LHCN-M2 (cell line): ENCODE measurements around the gene ATAD5. TPM values are rescaled to one million over a fixed set of nuclear protein-coding genes. Genes with fewer than 3 reads are reported as not detected.
"Not testable (repeated sequence)": the region's sequence is repeated elsewhere in the genome, so short reads cannot be mapped to it uniquely, and the experiment has no call there.

Experiments
- DNase-seq: peaks from one replicate; pipeline ENCODE4 v3.0.0-alpha.2; 2012; ENCODE audit warnings: low read depth
- total RNA-seq: library from RNA; depleted of rRNA; stranded (reverse); fragments of >200 nt; gene quantifications from 2 replicates; pipeline ENCODE4 v1.2.3, GENCODE V29; 2014

Gene ATAD5
- total RNA-seq, 1 experiment from 2014 or later: 6.9 TPM

GRCh38 chr17:30824002-30824355 is 7.8 kb upstream of the ATAD5 start:
- DNase-seq: peak; percentile 14

DNA sequence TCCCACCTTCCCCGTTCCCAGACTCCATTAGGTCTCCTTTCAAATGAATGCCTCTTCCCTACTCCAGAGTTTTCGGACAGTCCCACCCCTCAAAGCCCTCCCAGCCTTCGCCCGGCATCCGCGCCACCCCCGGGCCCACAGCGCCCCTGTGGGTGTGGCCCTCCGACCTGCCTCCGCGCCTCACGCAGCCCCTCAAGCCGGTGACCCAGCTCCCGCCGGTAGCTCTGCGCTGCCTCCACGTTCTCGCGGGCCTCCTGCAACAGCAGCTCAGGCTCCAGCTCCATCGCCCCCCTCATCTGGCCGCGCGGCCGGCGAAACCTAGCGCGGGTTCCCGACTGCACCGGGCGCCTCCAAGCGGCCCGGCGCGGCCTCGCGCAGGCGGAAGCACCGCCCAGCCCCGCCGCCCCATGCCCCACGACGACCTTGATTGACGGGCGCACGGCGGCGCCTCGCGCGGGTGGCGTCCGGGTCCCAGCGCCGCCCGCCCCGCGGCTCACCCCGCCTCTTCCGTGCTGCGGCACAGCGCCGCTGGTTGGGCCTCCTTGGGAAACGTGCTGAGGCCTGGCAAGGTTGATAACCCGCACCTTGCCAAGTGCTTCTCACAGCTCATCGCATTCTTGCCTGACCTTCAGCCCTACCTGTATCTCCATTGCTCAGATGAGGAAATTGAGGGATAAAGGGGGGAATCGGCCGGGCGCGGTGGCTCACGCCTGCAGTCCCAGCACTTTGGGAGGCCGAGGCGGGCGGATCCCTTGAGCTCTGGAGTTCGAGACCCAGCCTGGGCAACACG is 7.2 kb upstream of the ATAD5 start, which contains the start of gene CRLF3:
CRLF3 (minus strand) TSS at position 337 of the 790 bp plus-strand sequence; CDS start at position 296, 41 bp downstream.
- DNase-seq: peak; percentile 88

- no peak for DNase-seq
Observed at GRCh38 chr17:30827082-30827481, 4.7 kb upstream of the ATAD5 start.

DNA sequence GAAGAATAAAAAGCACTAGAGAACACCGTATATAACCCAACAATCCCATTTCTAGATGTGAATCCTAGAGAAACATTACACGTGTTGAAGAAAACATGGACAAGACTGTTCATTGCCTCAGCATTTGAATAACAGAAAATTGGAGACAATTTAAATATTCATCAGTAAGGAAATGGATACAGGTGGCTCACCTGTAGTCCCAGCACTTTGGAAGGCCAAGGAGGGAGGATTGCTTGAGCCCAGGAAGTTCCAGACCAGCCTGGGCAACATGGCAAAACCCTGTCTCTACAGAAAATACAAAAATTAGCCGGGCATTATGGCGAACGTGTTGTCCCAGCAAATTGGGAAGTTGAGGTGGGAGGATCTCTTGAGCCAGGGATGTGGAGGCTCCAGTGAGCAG is 2.7 kb upstream of the ATAD5 start:
- no peak for DNase-seq

- peak; percentile 17 for DNase-seq
Observed at GRCh38 chr17:30831257-30831656, 509 bp upstream of the ATAD5 start.

GRCh38 chr17:30832438-30833124 is 815 bp downstream of the ATAD5 start:
- no peak for DNase-seq

DNA sequence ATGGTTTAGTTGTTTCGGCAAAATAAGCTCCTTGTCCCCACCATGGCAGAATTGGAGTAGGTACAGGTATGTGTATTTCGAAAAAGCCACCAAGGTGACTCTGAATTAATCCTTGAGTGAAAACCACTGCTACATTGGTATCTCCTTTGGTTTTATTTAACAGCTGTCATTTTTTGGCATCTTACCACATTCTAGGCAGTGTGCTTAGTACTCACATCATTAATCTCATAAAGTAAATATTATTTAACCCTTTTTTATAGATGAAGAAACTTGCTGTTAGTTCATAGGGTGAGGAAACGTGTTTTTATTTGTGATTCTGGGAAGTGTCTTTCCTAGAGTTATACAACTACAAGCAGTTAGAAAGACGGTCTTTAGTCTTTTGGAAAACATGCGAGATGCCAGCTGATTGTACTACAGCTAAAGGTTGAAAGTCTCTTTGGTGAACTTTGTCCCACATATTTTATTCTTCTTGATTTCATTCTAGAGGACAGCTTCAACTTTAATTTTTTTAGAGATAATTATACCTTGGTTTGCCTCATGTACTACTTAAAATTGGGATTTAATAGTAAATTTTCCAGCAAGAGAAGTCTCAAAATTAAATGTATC is 6.5 kb downstream of the ATAD5 start:
- no peak for DNase-seq

DNA sequence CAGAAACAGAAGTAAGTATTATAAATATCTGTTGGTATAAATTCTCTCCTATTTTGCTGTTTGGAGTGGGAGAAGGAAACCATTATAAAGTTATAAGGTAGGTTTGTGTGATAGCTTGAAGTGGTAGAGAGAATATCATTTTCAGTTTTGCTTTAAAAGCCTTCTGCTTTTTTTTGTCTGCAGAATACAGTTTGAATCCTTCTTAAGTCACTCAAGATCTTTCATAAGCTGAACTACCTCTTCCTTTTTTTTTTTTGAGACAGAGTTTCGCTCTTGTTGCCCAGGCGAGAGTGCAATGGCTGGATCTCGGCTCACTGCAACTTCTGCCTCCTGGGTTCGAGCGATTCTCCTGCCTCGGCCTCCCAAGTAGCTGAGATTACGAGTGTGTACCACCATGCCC is 9.0 kb downstream of the ATAD5 start:
- DNase-seq: no peak

DNA sequence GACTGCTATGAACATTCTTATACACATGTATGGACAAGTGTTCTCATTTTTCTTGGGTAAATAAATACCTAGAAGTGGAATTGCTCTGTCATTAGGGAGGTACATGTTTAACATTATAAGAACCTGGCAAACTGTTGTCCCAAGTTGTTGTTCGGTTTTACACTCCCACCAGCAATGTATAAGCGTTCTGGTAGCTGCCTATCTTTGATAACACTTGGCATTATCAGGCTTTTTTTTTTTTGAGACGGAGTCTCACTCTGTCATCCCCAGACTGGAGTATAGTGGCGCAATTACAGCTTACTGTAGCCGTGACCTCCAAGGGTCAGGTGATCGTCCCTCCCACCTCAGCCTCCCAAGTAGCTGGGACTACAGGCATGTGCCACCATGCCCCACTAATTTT is 16.3 kb downstream of the ATAD5 start:
- DNase-seq: no peak

DNA sequence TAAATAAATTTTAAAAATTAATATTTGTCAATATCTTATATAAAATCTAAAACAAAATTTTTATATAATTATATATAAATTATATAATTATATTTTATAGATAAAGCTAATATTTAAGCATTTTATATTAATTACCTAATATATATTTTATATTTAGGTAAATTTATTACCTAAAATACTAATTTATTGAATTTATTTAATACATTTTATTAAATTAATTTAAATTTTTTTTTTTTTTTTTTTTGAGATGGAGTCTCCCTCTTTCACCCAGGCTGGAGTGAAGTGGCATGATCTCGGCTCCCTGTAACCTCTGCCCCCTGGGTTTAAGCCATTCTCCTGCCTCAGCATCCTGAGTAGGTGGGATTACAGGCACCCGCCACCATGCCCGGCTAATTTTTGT is 22.4 kb downstream of the ATAD5 start:
- no peak for DNase-seq

DNA sequence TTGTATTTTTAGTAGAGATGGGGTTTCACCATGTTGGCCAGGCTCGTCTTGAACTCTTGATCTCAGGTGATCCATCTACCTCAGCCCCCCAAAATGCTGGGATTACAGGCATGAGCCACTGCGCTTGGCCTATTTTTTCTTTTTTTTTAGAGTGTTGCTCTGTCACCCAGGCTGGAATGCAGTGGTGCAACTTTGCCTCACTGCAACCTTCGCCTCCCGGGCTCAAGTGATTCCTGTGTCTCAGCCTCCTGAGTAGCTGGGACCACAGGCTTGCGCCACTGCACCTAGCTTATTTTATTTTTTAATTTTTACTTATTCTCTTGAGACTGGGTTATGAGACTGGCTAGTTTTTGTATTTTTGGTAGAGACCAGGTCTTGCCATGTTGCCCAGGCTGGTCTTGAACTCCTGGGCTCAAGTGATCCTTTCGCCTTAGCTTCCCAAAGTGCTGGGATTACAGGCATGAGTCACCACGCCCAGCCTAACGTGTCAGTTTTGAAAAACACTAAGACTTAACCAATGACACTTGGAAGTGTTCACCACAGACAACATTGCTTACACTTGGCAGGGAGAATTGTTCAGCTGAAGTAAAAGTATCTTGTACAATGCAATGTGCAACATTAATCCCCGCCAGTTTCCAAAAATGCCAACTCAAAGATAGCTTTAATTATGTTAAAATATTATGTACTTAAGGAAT is 26.9 kb downstream of the ATAD5 start:
- DNase-seq: peak; percentile 38

DNA sequence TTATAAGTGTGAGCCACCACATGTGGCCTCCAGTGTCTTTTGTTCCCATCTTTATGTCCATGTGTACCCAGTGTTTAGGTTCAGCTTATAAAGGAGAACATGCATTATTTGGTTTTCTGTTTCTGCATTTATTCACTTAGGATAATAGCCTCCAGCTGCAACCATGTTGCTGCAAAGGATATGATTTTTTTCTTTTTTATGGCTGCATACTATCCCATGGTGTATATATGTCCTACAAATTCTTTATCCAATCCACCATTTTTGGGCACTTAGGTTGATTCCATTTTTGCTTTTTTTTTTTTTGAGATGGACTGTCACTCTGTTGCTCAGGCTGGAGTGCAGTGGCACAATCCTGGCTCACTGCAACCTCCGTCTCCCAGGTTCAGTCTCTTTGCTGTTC is 32.9 kb downstream of the ATAD5 start:
- DNase-seq: no peak

- no peak for DNase-seq
Observed at GRCh38 chr17:30869005-30869404, 37.2 kb downstream of the ATAD5 start.

GRCh38 chr17:30886187-30886586 is 54.4 kb downstream of the ATAD5 start:
- DNase-seq: no peak

GRCh38 chr17:30894236-30894635 is 62.5 kb downstream of the ATAD5 start:
- no peak for DNase-seq

DNA sequence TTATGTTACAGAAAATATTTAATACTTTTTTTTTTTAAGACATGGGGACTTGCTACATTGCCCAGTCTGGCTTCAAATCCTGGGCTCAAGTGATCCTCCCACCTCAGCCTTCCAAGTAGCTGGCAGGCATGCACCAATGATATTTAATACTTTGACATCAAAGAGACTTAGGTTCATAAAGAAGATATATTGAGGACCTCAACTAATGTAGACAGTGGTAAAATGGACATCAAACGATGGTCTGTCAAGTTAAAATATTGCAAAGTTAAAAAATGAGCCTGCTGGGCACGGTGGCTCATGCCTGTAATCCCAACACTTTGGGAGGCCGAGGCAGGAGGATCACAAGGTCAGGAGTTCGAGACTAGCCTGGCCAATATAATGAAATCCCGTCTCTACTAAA is 65.5 kb downstream of the ATAD5 start:
- no peak for DNase-seq

GRCh38 chr17:30905742-30906100 is 74.0 kb downstream of the ATAD5 start:
- peak; percentile 31 for DNase-seq

- peak; percentile 87 for DNase-seq
Observed at GRCh38 chr17:30906101-30906911, 74.5 kb downstream of the ATAD5 start, which contains the start of gene TEFM. Gene TEFM, minus strand, starts transcription at chr17:30906238. Its CDS starts 40 bp downstream, at chr17:30906198.

DNA sequence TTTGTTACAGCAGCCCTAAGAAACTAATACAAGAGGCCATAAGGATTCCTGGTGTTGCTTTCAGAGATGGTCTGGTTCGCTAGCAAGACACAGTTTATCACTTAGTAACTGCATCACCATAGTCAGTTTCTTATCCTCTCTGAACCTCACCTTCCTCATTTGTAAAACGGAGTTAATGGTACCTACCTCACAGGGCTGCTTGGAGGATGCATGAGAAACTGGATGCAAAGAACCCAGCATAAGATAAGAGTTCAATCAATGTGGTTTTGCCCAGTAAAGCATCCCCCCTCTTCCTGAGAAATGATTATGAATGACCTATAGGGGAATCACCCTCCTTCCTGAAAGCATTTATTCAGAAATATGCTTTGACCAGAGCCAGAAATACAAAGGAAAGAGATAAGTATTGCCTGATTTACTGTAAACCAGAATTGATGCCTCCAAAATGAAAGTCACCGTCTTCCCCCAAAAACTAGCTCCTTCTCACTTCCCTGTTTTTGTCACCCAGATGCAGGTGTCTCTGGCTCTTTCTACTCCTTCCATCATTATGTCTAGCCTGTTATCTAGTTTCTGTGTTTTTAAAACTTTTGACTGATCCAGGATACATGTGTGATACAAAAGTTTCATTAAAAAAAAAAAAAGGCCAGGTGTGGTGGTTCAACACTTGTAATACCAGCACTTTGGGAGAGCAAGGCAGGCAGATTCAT is 77.1 kb downstream of the ATAD5 start:
- DNase-seq: no peak

GRCh38 chr17:30910151-30910550 is 78.4 kb downstream of the ATAD5 start:
- DNase-seq: not testable (repeated sequence)

- DNase-seq: no peak
Observed at GRCh38 chr17:30913955-30914354, 82.2 kb downstream of the ATAD5 start.
